ENCODE data around the gene QPCT. TPM values are rescaled to one million over a fixed set of nuclear protein-coding genes. Genes with fewer than 3 reads are reported as not detected.

The QPCT gene
- total and polyA plus RNA-seq, 2 experiments from 2014 or later = 13.2 TPM

DNA sequence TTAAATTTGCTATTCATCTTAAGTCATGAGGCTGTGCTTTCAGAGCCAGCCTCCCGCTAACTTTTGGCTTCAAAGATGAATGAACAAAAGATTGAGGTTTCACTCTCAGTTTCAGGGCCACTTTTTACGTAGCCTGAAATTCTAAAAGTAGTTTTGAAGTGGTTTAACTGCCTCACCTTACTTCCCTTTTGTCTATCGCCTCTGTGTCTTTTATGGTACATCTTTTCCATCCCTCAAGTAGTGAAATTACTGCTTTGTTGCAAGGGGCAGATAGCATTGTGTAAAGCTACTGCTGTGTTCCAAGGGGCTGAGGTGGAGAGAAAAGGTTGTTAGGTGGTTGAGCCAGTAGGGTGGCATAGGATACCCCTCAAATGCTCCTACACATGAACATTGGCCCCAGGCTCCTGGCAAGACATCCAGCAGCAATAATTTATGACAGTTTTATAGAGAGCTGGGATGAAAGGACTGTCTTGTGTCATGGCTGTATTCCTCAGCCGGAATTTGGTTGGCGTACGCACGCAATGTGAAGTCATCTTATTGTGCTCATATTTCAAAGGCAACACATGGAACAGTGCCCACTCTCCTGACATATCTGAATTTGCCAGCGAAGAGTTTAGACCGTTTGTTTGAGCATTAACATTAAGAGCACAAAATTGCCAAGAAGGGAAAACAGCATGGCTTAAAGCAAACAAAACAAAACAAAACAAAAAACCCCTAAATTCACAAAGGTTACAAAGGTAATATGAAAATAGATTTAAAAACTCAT, 32.2 kb downstream of the QPCT start (continued):
- TF ChIP-seq, protein P1, sequence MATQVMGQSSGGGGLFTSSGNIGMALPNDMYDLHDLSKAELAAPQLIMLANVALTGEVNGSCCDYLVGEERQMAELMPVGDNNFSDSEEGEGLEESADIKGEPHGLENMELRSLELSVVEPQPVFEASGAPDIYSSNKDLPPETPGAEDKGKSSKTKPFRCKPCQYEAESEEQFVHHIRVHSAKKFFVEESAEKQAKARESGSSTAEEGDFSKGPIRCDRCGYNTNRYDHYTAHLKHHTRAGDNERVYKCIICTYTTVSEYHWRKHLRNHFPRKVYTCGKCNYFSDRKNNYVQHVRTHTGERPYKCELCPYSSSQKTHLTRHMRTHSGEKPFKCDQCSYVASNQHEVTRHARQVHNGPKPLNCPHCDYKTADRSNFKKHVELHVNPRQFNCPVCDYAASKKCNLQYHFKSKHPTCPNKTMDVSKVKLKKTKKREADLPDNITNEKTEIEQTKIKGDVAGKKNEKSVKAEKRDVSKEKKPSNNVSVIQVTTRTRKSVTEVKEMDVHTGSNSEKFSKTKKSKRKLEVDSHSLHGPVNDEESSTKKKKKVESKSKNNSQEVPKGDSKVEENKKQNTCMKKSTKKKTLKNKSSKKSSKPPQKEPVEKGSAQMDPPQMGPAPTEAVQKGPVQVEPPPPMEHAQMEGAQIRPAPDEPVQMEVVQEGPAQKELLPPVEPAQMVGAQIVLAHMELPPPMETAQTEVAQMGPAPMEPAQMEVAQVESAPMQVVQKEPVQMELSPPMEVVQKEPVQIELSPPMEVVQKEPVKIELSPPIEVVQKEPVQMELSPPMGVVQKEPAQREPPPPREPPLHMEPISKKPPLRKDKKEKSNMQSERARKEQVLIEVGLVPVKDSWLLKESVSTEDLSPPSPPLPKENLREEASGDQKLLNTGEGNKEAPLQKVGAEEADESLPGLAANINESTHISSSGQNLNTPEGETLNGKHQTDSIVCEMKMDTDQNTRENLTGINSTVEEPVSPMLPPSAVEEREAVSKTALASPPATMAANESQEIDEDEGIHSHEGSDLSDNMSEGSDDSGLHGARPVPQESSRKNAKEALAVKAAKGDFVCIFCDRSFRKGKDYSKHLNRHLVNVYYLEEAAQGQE (IDR thresholded peaks at IDR 0.05; ENCODE audit: unreplicated experiment) = no peak
- TF ChIP-seq, protein P2, sequence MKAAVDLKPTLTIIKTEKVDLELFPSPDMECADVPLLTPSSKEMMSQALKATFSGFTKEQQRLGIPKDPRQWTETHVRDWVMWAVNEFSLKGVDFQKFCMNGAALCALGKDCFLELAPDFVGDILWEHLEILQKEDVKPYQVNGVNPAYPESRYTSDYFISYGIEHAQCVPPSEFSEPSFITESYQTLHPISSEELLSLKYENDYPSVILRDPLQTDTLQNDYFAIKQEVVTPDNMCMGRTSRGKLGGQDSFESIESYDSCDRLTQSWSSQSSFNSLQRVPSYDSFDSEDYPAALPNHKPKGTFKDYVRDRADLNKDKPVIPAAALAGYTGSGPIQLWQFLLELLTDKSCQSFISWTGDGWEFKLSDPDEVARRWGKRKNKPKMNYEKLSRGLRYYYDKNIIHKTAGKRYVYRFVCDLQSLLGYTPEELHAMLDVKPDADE (IDR thresholded peaks at IDR 0.05) = no peak

DNA sequence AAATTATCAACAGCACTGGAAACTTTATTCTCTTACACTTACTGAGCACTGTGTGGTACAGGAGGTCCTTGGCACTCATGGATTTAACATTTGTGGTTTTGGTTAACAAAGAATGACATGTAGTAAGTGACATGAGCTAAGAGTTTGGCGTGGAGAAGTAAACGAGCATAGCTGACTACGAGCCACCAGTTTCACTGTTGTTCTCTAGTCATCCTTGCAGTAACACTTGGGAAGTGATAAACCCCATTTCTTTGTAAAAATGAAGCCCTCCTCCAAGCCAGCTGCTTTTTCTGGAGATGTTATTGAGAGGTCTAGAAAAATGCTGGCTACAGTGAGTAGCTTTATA, 32.7 kb downstream of the QPCT start:
- peaks cover 16% of the 10 kb centered on the region for H3K9me2 ChIP-seq (ENCODE audit: insufficient read depth)
- H3K4me2 ChIP-seq = no peak overlapping the region
- Mint-ChIP-seq H3K4me3 (no peak overlapping the region), H3K27ac (no peak overlapping the region), H3K4me1 (0 out of 3 replicates have a peak, but pooled peaks cover 2% of the 10 kb centered on the region), H3K9me3 (no peaks in the 10 kb centered on the region), H3K36me3 (ENCODE audit: low read depth) (no peaks in the 10 kb centered on the region), H3K27me3 (ENCODE audit: insufficient read depth, low read depth, poor library complexity) (no peaks in the 10 kb centered on the region)
- no peaks in the 10 kb centered on the region for H3K27me3 ChIP-seq (ENCODE audit: insufficient read depth)
- H3K79me2 ChIP-seq (replicated peaks; ENCODE audit: insufficient read depth) = no peaks in the 10 kb centered on the region
- no peaks in the 10 kb centered on the region for H3F3A ChIP-seq (replicated peaks; ENCODE audit: low read depth)
- H2AFZ ChIP-seq = no peak overlapping the region
- no peaks in the 10 kb centered on the region for H3K36me3 ChIP-seq (ENCODE audit: insufficient read depth)
- H4K20me1 ChIP-seq (replicated peaks; ENCODE audit: insufficient read depth) = no peaks in the 10 kb centered on the region
- no peak overlapping the region for H3K4me3 ChIP-seq
- no peak for ATAC-seq
- H3K27ac ChIP-seq (ENCODE audit: low read depth) = no peak overlapping the region
- H3K4me1 ChIP-seq (ENCODE audit: insufficient read depth) = no peaks in the 10 kb centered on the region
- DNase-seq (ENCODE audit: low spot score) = no peak
- TF ChIP-seq, protein P3, sequence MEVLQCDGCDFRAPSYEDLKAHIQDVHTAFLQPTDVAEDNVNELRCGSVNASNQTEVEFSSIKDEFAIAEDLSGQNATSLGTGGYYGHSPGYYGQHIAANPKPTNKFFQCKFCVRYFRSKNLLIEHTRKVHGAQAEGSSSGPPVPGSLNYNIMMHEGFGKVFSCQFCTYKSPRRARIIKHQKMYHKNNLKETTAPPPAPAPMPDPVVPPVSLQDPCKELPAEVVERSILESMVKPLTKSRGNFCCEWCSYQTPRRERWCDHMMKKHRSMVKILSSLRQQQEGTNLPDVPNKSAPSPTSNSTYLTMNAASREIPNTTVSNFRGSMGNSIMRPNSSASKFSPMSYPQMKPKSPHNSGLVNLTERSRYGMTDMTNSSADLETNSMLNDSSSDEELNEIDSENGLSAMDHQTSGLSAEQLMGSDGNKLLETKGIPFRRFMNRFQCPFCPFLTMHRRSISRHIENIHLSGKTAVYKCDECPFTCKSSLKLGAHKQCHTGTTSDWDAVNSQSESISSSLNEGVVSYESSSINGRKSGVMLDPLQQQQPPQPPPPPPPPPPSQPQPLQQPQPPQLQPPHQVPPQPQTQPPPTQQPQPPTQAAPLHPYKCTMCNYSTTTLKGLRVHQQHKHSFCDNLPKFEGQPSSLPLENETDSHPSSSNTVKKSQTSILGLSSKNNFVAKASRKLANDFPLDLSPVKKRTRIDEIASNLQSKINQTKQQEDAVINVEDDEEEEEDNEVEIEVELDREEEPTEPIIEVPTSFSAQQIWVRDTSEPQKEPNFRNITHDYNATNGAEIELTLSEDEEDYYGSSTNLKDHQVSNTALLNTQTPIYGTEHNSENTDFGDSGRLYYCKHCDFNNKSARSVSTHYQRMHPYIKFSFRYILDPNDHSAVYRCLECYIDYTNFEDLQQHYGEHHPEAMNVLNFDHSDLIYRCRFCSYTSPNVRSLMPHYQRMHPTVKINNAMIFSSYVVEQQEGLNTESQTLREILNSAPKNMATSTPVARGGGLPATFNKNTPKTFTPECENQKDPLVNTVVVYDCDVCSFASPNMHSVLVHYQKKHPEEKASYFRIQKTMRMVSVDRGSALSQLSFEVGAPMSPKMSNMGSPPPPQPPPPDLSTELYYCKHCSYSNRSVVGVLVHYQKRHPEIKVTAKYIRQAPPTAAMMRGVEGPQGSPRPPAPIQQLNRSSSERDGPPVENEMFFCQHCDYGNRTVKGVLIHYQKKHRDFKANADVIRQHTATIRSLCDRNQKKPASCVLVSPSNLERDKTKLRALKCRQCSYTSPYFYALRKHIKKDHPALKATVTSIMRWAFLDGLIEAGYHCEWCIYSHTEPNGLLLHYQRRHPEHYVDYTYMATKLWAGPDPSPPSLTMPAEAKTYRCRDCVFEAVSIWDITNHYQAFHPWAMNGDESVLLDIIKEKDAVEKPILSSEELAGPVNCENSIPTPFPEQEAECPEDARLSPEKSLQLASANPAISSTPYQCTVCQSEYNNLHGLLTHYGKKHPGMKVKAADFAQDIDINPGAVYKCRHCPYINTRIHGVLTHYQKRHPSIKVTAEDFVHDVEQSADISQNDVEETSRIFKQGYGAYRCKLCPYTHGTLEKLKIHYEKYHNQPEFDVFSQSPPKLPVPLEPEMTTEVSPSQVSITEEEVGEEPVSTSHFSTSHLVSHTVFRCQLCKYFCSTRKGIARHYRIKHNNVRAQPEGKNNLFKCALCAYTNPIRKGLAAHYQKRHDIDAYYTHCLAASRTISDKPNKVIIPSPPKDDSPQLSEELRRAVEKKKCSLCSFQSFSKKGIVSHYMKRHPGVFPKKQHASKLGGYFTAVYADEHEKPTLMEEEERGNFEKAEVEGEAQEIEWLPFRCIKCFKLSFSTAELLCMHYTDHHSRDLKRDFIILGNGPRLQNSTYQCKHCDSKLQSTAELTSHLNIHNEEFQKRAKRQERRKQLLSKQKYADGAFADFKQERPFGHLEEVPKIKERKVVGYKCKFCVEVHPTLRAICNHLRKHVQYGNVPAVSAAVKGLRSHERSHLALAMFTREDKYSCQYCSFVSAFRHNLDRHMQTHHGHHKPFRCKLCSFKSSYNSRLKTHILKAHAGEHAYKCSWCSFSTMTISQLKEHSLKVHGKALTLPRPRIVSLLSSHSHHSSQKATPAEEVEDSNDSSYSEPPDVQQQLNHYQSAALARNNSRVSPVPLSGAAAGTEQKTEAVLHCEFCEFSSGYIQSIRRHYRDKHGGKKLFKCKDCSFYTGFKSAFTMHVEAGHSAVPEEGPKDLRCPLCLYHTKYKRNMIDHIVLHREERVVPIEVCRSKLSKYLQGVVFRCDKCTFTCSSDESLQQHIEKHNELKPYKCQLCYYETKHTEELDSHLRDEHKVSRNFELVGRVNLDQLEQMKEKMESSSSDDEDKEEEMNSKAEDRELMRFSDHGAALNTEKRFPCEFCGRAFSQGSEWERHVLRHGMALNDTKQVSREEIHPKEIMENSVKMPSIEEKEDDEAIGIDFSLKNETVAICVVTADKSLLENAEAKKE (CRISPR knock-in tag; IDR thresholded peaks at IDR 0.05) = no peak
- TF ChIP-seq ZNF331 (CRISPR knock-in tag; IDR thresholded peaks at IDR 0.05; ENCODE audit: low read depth) (no peak), EZH2 (IDR thresholded peaks at IDR 0.05; ENCODE audit: low read depth, unreplicated experiment) (no peak), CREB1 (CRISPR knock-in tag; IDR thresholded peaks at IDR 0.05; ENCODE audit: low read depth) (no peak), NANOG (IDR thresholded peaks at IDR 0.05; ENCODE audit: borderline replicate concordance) (no peak), POLR2AphosphoS5 (IDR thresholded peaks at IDR 0.05; ENCODE audit: low read depth) (no peak)

All from GM23338 (cell line).